ENCODE results near the gene RRM2.
"Not testable (repeated sequence)": the region's sequence is repeated elsewhere in the genome, so short reads cannot be mapped to it uniquely, and the experiment has no call there.

The RRM2 gene

GRCh38 chr2:10085668-10086059 is 36.9 kb upstream of the RRM2 start:
- Histone ChIP-seq H2BK15ac (replicated peaks; ENCODE audit: low read depth) (no peak overlapping the region), H4K8ac (ENCODE audit: low read depth, low read length) (no peak overlapping the region), H3K4ac (ENCODE audit: low read depth, low read length) (no peak overlapping the region), H3K79me1 (ENCODE audit: low read length) (no peaks in the 10 kb centered on the region), H2AK5ac (ENCODE audit: low read length) (no peak overlapping the region), H3K56ac (ENCODE audit: low read length) (no peak overlapping the region), H3K9ac (ENCODE audit: low read length) (no peak overlapping the region), H3K18ac (ENCODE audit: low read length) (no peak overlapping the region), H3K23ac (ENCODE audit: low read length) (no peak overlapping the region), H2BK5ac (ENCODE audit: low read length) (no peak overlapping the region), H3K27me3 (ENCODE audit: insufficient read depth, low read length, poor library complexity) (peaks cover 4% of the 10 kb centered on the region), H3K4me3 (ENCODE audit: low read length) (no peak overlapping the region), H3K4me1 (ENCODE audit: control insufficient read depth, low read depth, low read length) (no peaks in the 10 kb centered on the region), H3K79me2 (ENCODE audit: control insufficient read depth, insufficient read depth, low read length) (no peaks in the 10 kb centered on the region), H4K5ac (ENCODE audit: low read length) (no peak overlapping the region), H3K36me3 (ENCODE audit: control insufficient read depth, insufficient read depth, low read length) (no peaks in the 10 kb centered on the region), H3K4me2 (ENCODE audit: low read length) (no peak overlapping the region), H2BK120ac (ENCODE audit: low read depth, low read length) (no peak overlapping the region), H3K27ac (ENCODE audit: low read depth, low read length) (no peak overlapping the region)
- DNase-seq: no peak
- WGBS (ENCODE audit: extremely low coverage, insufficient coverage, low lambda C conversion rate): no CpG with 5 or more reads among the region's 11 CpGs

- H3K4me3 ChIP-seq (ENCODE audit: low read length): no peak overlapping the region
- no peaks in the 10 kb centered on the region for H3K79me1 ChIP-seq (ENCODE audit: low read length)
- H3K79me2 ChIP-seq (ENCODE audit: control insufficient read depth, insufficient read depth, low read length): no peaks in the 10 kb centered on the region
- H3K27ac ChIP-seq (ENCODE audit: low read depth, low read length): no peak overlapping the region
- H3K9ac ChIP-seq (ENCODE audit: low read length): no peak overlapping the region
- H4K8ac ChIP-seq (ENCODE audit: low read depth, low read length): no peak overlapping the region
- WGBS (ENCODE audit: extremely low coverage, insufficient coverage, low lambda C conversion rate): no CpG with 5 or more reads among the region's 4 CpGs
- H4K5ac ChIP-seq (ENCODE audit: low read length): no peak overlapping the region
- no peak overlapping the region for H2AK5ac ChIP-seq (ENCODE audit: low read length)
- no peak overlapping the region for H2BK15ac ChIP-seq (replicated peaks; ENCODE audit: low read depth)
- no peak overlapping the region for H3K4me2 ChIP-seq (ENCODE audit: low read length)
- H3K23ac ChIP-seq (ENCODE audit: low read length): no peak overlapping the region
- no peaks in the 10 kb centered on the region for H3K36me3 ChIP-seq (ENCODE audit: control insufficient read depth, insufficient read depth, low read length)
- H3K4ac ChIP-seq (ENCODE audit: low read depth, low read length): no peak overlapping the region
- no peak overlapping the region for H2BK120ac ChIP-seq (ENCODE audit: low read depth, low read length)
- H3K56ac ChIP-seq (ENCODE audit: low read length): no peak overlapping the region
- no peak overlapping the region for H2BK5ac ChIP-seq (ENCODE audit: low read length)
- H3K4me1 ChIP-seq (ENCODE audit: control insufficient read depth, low read depth, low read length): no peaks in the 10 kb centered on the region
- no peak for DNase-seq
- no peaks in the 10 kb centered on the region for H3K27me3 ChIP-seq (ENCODE audit: insufficient read depth, low read length, poor library complexity)
- no peak overlapping the region for H3K18ac ChIP-seq (ENCODE audit: low read length)
These were observed 35.6 kb upstream of the RRM2 start for GRCh38 chr2:10086950-10087349.

- Histone ChIP-seq H2AK5ac (ENCODE audit: low read length) (no peak overlapping the region), H3K36me3 (ENCODE audit: control insufficient read depth, insufficient read depth, low read length) (no peaks in the 10 kb centered on the region), H4K5ac (ENCODE audit: low read length) (no peak overlapping the region), H2BK5ac (ENCODE audit: low read length) (no peak overlapping the region), H3K27ac (ENCODE audit: low read depth, low read length) (no peak overlapping the region), H2BK15ac (replicated peaks; ENCODE audit: low read depth) (no peak overlapping the region), H3K79me1 (ENCODE audit: low read length) (no peaks in the 10 kb centered on the region), H3K27me3 (ENCODE audit: insufficient read depth, low read length, poor library complexity) (no peaks in the 10 kb centered on the region), H3K4me3 (ENCODE audit: low read length) (no peak overlapping the region), H3K4ac (ENCODE audit: low read depth, low read length) (no peak overlapping the region), H3K4me2 (ENCODE audit: low read length) (no peak overlapping the region), H3K18ac (ENCODE audit: low read length) (no peak overlapping the region), H3K23ac (ENCODE audit: low read length) (no peak overlapping the region), H2BK120ac (ENCODE audit: low read depth, low read length) (no peak overlapping the region), H3K4me1 (ENCODE audit: control insufficient read depth, low read depth, low read length) (no peaks in the 10 kb centered on the region), H3K56ac (ENCODE audit: low read length) (no peak overlapping the region), H3K9ac (ENCODE audit: low read length) (no peak overlapping the region), H3K79me2 (ENCODE audit: control insufficient read depth, insufficient read depth, low read length) (no peaks in the 10 kb centered on the region), H4K8ac (ENCODE audit: low read depth, low read length) (no peak overlapping the region)
- DNase-seq: no peak
- no CpG with 5 or more reads among the region's 8 CpGs for WGBS (ENCODE audit: extremely low coverage, insufficient coverage, low lambda C conversion rate)
These were observed 35.2 kb upstream of the RRM2 start for GRCh38 chr2:10087360-10087759.

- no peaks in the 10 kb centered on the region for H3K27me3 ChIP-seq (ENCODE audit: insufficient read depth, low read length, poor library complexity)
- no peak overlapping the region for H2BK15ac ChIP-seq (replicated peaks; ENCODE audit: low read depth)
- no peak overlapping the region for H2BK120ac ChIP-seq (ENCODE audit: low read depth, low read length)
- WGBS (ENCODE audit: extremely low coverage, insufficient coverage, low lambda C conversion rate): no CpG with 5 or more reads among the region's 5 CpGs
- H3K56ac ChIP-seq (ENCODE audit: low read length): no peak overlapping the region
- H2BK5ac ChIP-seq (ENCODE audit: low read length): no peak overlapping the region
- H3K79me1 ChIP-seq (ENCODE audit: low read length): no peaks in the 10 kb centered on the region
- no peak overlapping the region for H3K4me2 ChIP-seq (ENCODE audit: low read length)
- no peak overlapping the region for H3K18ac ChIP-seq (ENCODE audit: low read length)
- no peak overlapping the region for H3K9ac ChIP-seq (ENCODE audit: low read length)
- H3K4ac ChIP-seq (ENCODE audit: low read depth, low read length): no peak overlapping the region
- H2AK5ac ChIP-seq (ENCODE audit: low read length): no peak overlapping the region
- no peak overlapping the region for H3K23ac ChIP-seq (ENCODE audit: low read length)
- DNase-seq: no peak
- H4K8ac ChIP-seq (ENCODE audit: low read depth, low read length): no peak overlapping the region
- no peak overlapping the region for H3K27ac ChIP-seq (ENCODE audit: low read depth, low read length)
- H3K4me1 ChIP-seq (ENCODE audit: control insufficient read depth, low read depth, low read length): no peaks in the 10 kb centered on the region
- H3K4me3 ChIP-seq (ENCODE audit: low read length): no peak overlapping the region
- H4K5ac ChIP-seq (ENCODE audit: low read length): no peak overlapping the region
- no peaks in the 10 kb centered on the region for H3K79me2 ChIP-seq (ENCODE audit: control insufficient read depth, insufficient read depth, low read length)
- H3K36me3 ChIP-seq (ENCODE audit: control insufficient read depth, insufficient read depth, low read length): no peaks in the 10 kb centered on the region
These were observed 32.9 kb upstream of the RRM2 start for GRCh38 chr2:10089565-10090190.

- H3K36me3 ChIP-seq (ENCODE audit: control insufficient read depth, insufficient read depth, low read length): no peaks in the 10 kb centered on the region
- no peak overlapping the region for H3K4ac ChIP-seq (ENCODE audit: low read depth, low read length)
- H4K8ac ChIP-seq (ENCODE audit: low read depth, low read length): no peak overlapping the region
- H3K23ac ChIP-seq (ENCODE audit: low read length): no peak overlapping the region
- no peak overlapping the region for H2BK120ac ChIP-seq (ENCODE audit: low read depth, low read length)
- H2AK5ac ChIP-seq (ENCODE audit: low read length): no peak overlapping the region
- no peak overlapping the region for H2BK5ac ChIP-seq (ENCODE audit: low read length)
- H4K5ac ChIP-seq (ENCODE audit: low read length): no peak overlapping the region
- H3K4me3 ChIP-seq (ENCODE audit: low read length): no peak overlapping the region
- H3K9ac ChIP-seq (ENCODE audit: low read length): no peak overlapping the region
- no peak overlapping the region for H3K18ac ChIP-seq (ENCODE audit: low read length)
- H3K4me1 ChIP-seq (ENCODE audit: control insufficient read depth, low read depth, low read length): no peaks in the 10 kb centered on the region
- no peak overlapping the region for H2BK15ac ChIP-seq (replicated peaks; ENCODE audit: low read depth)
- no peaks in the 10 kb centered on the region for H3K27me3 ChIP-seq (ENCODE audit: insufficient read depth, low read length, poor library complexity)
- H3K27ac ChIP-seq (ENCODE audit: low read depth, low read length): no peak overlapping the region
- H3K79me1 ChIP-seq (ENCODE audit: low read length): no peaks in the 10 kb centered on the region
- WGBS (ENCODE audit: extremely low coverage, insufficient coverage, low lambda C conversion rate): no CpG with 5 or more reads among the region's 52 CpGs
- H3K56ac ChIP-seq (ENCODE audit: low read length): no peak overlapping the region
- no peaks in the 10 kb centered on the region for H3K79me2 ChIP-seq (ENCODE audit: control insufficient read depth, insufficient read depth, low read length)
- no peak overlapping the region for H3K4me2 ChIP-seq (ENCODE audit: low read length)
- DNase-seq: no peak
These were observed 31.2 kb upstream of the RRM2 start for GRCh38 chr2:10091182-10091888.

GRCh38 chr2:10091889-10092244 is 30.7 kb upstream of the RRM2 start:
- WGBS (ENCODE audit: extremely low coverage, insufficient coverage, low lambda C conversion rate): no CpG with 5 or more reads among the region's 2 CpGs
- not testable (repeated sequence) for H3K4me2 ChIP-seq (ENCODE audit: low read length); H3K4me3 ChIP-seq (ENCODE audit: low read length); H2BK15ac ChIP-seq (replicated peaks; ENCODE audit: low read depth); H4K5ac ChIP-seq (ENCODE audit: low read length); H3K23ac ChIP-seq (ENCODE audit: low read length); H3K18ac ChIP-seq (ENCODE audit: low read length); H2AK5ac ChIP-seq (ENCODE audit: low read length); H3K27me3 ChIP-seq (ENCODE audit: insufficient read depth, low read length, poor library complexity); H3K27ac ChIP-seq (ENCODE audit: low read depth, low read length); H2BK5ac ChIP-seq (ENCODE audit: low read length); DNase-seq; H3K4ac ChIP-seq (ENCODE audit: low read depth, low read length); H3K36me3 ChIP-seq (ENCODE audit: control insufficient read depth, insufficient read depth, low read length); H2BK120ac ChIP-seq (ENCODE audit: low read depth, low read length); H3K79me1 ChIP-seq (ENCODE audit: low read length); H3K4me1 ChIP-seq (ENCODE audit: control insufficient read depth, low read depth, low read length); H3K56ac ChIP-seq (ENCODE audit: low read length); H3K79me2 ChIP-seq (ENCODE audit: control insufficient read depth, insufficient read depth, low read length); H3K9ac ChIP-seq (ENCODE audit: low read length); H4K8ac ChIP-seq (ENCODE audit: low read depth, low read length)
